HEK293 (cell line): Measurements from ENCODE around the gene CDH22.

Experiments used
- CTCF ChIA-PET: fragments of 350-600 bp; formaldehyde crosslinking; extraction: SDS; loops from one replicate; lab custom pipeline; 2021; ENCODE audit warnings: antibody characterized with exemption; lab: Yijun Ruan, JAX
- POLR2A ChIA-PET: fragments of 300-600 bp; formaldehyde crosslinking; extraction: SDS; loops from one replicate; lab custom pipeline; 2020; ENCODE audit warnings: antibody characterized with exemption, inconsistent platforms; lab: Yijun Ruan, JAX
- H3K27ac ChIP-seq: fragments of 200-500 bp; sonication (Bioruptor generic); 2 replicates; pipeline ENCODE4 v1.5.1; 2014; ENCODE audit warnings: low read depth, low read length, control low read depth, inconsistent platforms; ENCODE audit errors: extremely low read depth
- H3K36me3 ChIP-seq, 2 experiments: fragments of 200-500 bp in 1 of 2; sonication (Bioruptor generic) in 1 of 2; 1 replicate in 1 of 2; 2 replicates in 1 of 2; pipeline ENCODE4 v1.5.1; 2014 to 2017; ENCODE audit warnings: inconsistent platforms in 2 of 2, low read length in 2 of 2; ENCODE audit not compliant: control insufficient read depth in 2 of 2, insufficient read depth in 1 of 2
- H3K4me1 ChIP-seq: fragments of 200-500 bp; sonication (Bioruptor generic); 2 replicates; pipeline ENCODE4 v1.5.1; 2014; ENCODE audit warnings: mild to moderate bottlenecking, low read length, inconsistent platforms; ENCODE audit not compliant: control insufficient read depth, insufficient read depth
- H3K4me3 ChIP-seq: 2 replicates; pipeline ENCODE4 v1.5.1; 2011; ENCODE audit warnings: low read depth, mild to moderate bottlenecking, control low read depth, low read length, moderate library complexity
- H3K9me3 ChIP-seq: fragments of 200-500 bp; sonication (Bioruptor generic); 2 replicates; pipeline ENCODE4 v1.5.1; 2014; ENCODE audit warnings: low read depth, low read length, inconsistent platforms; ENCODE audit not compliant: control insufficient read depth, insufficient read depth
- GLIS2 ChIP-seq: fragments of 450-650 bp; formaldehyde crosslinking; IDR thresholded peaks from 2 replicates; pipeline ENCODE4 v1.5.1; 2016; ENCODE audit warnings: missing biosample characterization, missing genetic modification characterization
- HOXC10 ChIP-seq: sonication (generic); formaldehyde crosslinking; IDR thresholded peaks from 2 replicates; pipeline ENCODE4 v1.8.1; 2023; ENCODE audit warnings: mild to moderate bottlenecking, missing genetic modification reagents
- OVOL3 ChIP-seq: fragments of 450-650 bp; formaldehyde crosslinking; IDR thresholded peaks from 2 replicates; pipeline ENCODE4 v1.5.1; 2016; ENCODE audit warnings: missing biosample characterization, missing genetic modification characterization
- YY1 ChIP-seq: fragments of 450-650 bp; formaldehyde crosslinking; IDR thresholded peaks from 2 replicates; pipeline ENCODE4 v1.5.1; 2018; ENCODE audit warnings: missing biosample characterization, missing genetic modification characterization
- ZFHX2 ChIP-seq: fragments of 450-650 bp; formaldehyde crosslinking; conservative IDR thresholded peaks from 2 replicates; pipeline ENCODE4 v1.5.1; 2016; ENCODE audit warnings: missing biosample characterization, missing genetic modification characterization
- ZNF169 ChIP-seq: fragments of 450-650 bp; formaldehyde crosslinking; IDR thresholded peaks from 2 replicates; pipeline ENCODE4 v1.5.1; 2016; ENCODE audit warnings: missing biosample characterization, missing genetic modification characterization
- ZNF19 ChIP-seq: fragments of 450-650 bp; formaldehyde crosslinking; IDR thresholded peaks from 2 replicates; pipeline ENCODE4; 2016; ENCODE audit warnings: missing biosample characterization, missing genetic modification characterization, low read depth
- ZNF24 ChIP-seq: fragments of 450-650 bp; formaldehyde crosslinking; IDR thresholded peaks from 2 replicates; pipeline ENCODE4 v1.5.1; 2016; ENCODE audit warnings: missing biosample characterization, missing genetic modification characterization
- ZNF335 ChIP-seq: fragments of 450-650 bp; formaldehyde crosslinking; conservative IDR thresholded peaks from 2 replicates; pipeline ENCODE4 v1.5.1; 2016; ENCODE audit warnings: missing biosample characterization, missing genetic modification characterization
- ZNF423 ChIP-seq: fragments of 450-650 bp; formaldehyde crosslinking; IDR thresholded peaks from 2 replicates; pipeline ENCODE4 v1.5.1; 2016; ENCODE audit warnings: missing biosample characterization, missing genetic modification characterization
- ZNF426 ChIP-seq: fragments of 450-650 bp; formaldehyde crosslinking; IDR thresholded peaks from 2 replicates; pipeline ENCODE4 v1.5.1; 2017; ENCODE audit warnings: missing biosample characterization, missing genetic modification characterization, mild to moderate bottlenecking, inconsistent platforms, moderate library complexity
- ZNF571 ChIP-seq: fragments of 450-650 bp; formaldehyde crosslinking; IDR thresholded peaks from 2 replicates; pipeline ENCODE4 v1.5.0; 2017; ENCODE audit warnings: missing biosample characterization, missing genetic modification characterization
- ZNF600 ChIP-seq: fragments of 450-650 bp; formaldehyde crosslinking; IDR thresholded peaks from 2 replicates; pipeline ENCODE4 v1.5.1; 2016; ENCODE audit warnings: missing biosample characterization, missing genetic modification characterization
- ZNF670 ChIP-seq: fragments of 450-650 bp; formaldehyde crosslinking; IDR thresholded peaks from 2 replicates; pipeline ENCODE4 v1.5.1; 2016; ENCODE audit warnings: missing biosample characterization, missing genetic modification characterization, low read depth
- ZNF747 ChIP-seq: fragments of 450-650 bp; formaldehyde crosslinking; IDR thresholded peaks from 2 replicates; pipeline ENCODE4 v1.5.1; 2016; ENCODE audit warnings: missing biosample characterization, missing genetic modification characterization
- ZNF768 ChIP-seq: fragments of 450-650 bp; formaldehyde crosslinking; IDR thresholded peaks from 2 replicates; pipeline ENCODE4 v1.5.1; 2018; ENCODE audit warnings: missing biosample characterization, mild to moderate bottlenecking, missing genetic modification characterization
- ZNF830 ChIP-seq: fragments of 450-650 bp; IDR thresholded peaks from 2 replicates; pipeline ENCODE4 v1.5.0; 2018; ENCODE audit warnings: missing biosample characterization, missing genetic modification characterization, low read depth, mild to moderate bottlenecking, moderate library complexity
- ZNF843 ChIP-seq: fragments of 450-650 bp; formaldehyde crosslinking; IDR thresholded peaks from 2 replicates; pipeline ENCODE4 v1.5.1; 2016; ENCODE audit warnings: missing biosample characterization, missing genetic modification characterization
- TF ChIP-seq, protein P1 (sequence below): fragments of 450-650 bp; formaldehyde crosslinking; IDR thresholded peaks from 2 replicates; pipeline ENCODE4 v1.5.1; 2016; ENCODE audit warnings: missing biosample characterization, missing genetic modification characterization
- TF ChIP-seq, protein P2 (sequence below): fragments of 450-650 bp; formaldehyde crosslinking; IDR thresholded peaks from 2 replicates; pipeline ENCODE4 v1.5.1; 2017; ENCODE audit warnings: missing biosample characterization, mild to moderate bottlenecking, missing genetic modification characterization, moderate library complexity
- TF ChIP-seq, protein P3 (sequence below): fragments of 450-650 bp; formaldehyde crosslinking; IDR thresholded peaks from 2 replicates; pipeline ENCODE4 v1.5.1; 2016; ENCODE audit warnings: missing biosample characterization, missing genetic modification characterization
- TF ChIP-seq, protein P4 (sequence below): fragments of 450-650 bp; formaldehyde crosslinking; IDR thresholded peaks from 2 replicates; pipeline ENCODE4 v1.5.1; 2016; ENCODE audit warnings: missing biosample characterization, missing genetic modification characterization, borderline replicate concordance
- TF ChIP-seq, protein P5 (sequence below): fragments of 450-650 bp; formaldehyde crosslinking; IDR thresholded peaks from 2 replicates; pipeline ENCODE4 v1.5.1; 2016; ENCODE audit warnings: missing biosample characterization, missing genetic modification characterization
- TF ChIP-seq, protein P6 (sequence below): fragments of 450-650 bp; formaldehyde crosslinking; IDR thresholded peaks from 2 replicates; pipeline ENCODE4 v1.5.1; 2017; ENCODE audit warnings: missing biosample characterization, missing genetic modification characterization

Gene CDH22

DNA sequence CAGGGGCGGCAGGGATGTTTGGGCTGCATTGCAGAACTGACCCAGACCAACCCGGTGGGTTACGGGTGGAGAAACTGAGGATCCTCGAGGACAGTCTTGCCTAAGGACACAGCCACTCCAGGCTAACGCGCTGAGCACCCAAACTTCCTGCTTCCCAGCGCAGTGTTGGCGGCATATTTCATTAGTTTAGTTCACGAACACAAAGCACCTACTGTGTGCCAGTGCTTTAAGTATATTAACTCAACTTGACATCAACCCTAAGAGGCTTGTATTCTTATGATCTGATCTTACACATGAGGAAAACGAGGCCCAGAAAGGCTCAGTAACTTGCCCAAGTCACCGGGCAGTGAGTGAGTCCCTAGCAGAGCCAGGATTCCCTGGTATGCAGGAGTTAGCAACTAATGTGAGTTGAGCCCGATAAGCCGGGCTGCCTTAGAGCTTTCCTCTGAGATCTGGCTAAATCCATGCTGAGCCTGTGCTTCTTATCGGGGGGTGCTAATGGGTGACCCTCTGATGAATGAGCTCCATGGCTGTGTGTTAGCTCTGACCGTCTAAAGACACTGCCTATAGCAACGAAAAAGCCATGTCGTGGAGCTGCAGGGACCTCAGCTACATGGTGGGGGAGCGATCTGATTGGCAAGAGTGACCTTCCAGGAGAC lies 97.5 kb downstream of the CDH22 start:
- no peaks in the 10 kb centered on the region for H3K36me3 ChIP-seq
- POLR2A ChIA-PET: no interaction called here
- CTCF ChIA-PET: interaction anchor here (0.6 to 2.0 kb wide), 4 partner anchors 11 to 101 kb away, joined by 3 to 7 read pairs (median 3); no protein-coding TSS in a partner anchor

DNA sequence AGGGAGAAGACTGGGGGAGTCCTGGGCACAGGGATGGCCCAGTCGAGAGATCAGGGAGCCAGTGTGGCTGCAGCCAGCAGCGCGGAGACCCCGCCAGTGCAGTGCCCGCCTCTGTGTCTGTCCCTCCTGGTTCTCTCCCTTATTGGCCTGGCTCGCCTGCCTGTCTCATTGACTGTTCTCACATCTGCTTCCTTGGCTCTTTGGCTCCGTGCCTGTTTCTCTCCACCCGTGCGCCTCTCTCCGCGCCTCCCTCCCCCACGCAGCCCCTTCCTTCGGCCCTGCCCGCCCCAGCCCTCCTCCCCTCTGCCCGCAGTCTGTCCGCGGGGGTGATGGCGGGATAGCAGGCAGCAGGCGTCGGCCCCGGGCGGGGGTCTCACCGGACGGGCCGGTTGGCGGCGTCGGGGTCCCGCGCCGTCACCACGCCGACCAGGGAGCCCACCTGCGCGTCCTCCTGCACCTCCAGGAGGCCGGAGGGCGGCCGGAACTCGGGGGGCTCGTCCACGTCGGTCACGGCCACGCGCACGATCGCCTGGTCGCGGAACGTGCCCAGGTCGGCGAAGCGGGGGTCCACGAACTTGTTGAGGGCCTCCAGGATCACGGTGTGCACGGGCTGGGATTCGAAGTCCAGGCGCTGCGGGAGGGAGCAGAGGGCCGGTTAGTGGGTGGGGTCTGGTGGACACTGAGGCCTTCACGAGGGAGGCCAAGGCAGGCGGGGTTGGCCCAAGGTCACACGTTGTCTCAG lies 98.2 kb downstream of the CDH22 start:
- no peak overlapping the region for H3K27ac ChIP-seq

More for the DNA sequence above, 97.5 kb downstream of the CDH22 start:
- TF ChIP-seq ZNF768 (tag by site-specific recombination) (no peak), ZNF19 (tag by site-specific recombination) (no peak), ZNF423 (no peak), ZNF600 (tag by site-specific recombination) (no peak), OVOL3 (tag by site-specific recombination) (no peak), ZNF843 (tag by site-specific recombination) (no peak), ZNF670 (tag by site-specific recombination) (no peak), ZNF571 (tag by site-specific recombination) (no peak), ZNF830 (tag by site-specific recombination) (no peak), ZNF426 (tag by site-specific recombination) (no peak), ZNF24 (no peak), ZNF747 (no peak), ZFHX2 (no peak)
- TF ChIP-seq, protein P1, sequence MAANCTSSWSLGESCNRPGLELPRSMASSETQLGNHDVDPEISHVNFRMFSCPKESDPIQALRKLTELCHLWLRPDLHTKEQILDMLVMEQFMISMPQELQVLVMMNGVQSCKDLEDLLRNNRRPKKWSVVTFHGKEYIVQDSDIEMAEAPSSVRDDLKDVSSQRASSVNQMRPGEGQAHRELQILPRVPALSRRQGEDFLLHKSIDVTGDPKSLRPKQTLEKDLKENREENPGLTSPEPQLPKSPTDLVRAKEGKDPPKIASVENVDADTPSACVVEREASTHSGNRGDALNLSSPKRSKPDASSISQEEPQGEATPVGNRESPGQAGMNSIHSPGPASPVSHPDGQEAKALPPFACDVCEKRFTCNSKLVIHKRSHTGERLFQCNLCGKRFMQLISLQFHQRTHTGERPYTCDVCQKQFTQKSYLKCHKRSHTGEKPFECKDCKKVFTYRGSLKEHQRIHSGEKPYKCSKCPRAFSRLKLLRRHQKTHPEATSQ (tag by site-specific recombination): no peak
- TF ChIP-seq, protein P2, sequence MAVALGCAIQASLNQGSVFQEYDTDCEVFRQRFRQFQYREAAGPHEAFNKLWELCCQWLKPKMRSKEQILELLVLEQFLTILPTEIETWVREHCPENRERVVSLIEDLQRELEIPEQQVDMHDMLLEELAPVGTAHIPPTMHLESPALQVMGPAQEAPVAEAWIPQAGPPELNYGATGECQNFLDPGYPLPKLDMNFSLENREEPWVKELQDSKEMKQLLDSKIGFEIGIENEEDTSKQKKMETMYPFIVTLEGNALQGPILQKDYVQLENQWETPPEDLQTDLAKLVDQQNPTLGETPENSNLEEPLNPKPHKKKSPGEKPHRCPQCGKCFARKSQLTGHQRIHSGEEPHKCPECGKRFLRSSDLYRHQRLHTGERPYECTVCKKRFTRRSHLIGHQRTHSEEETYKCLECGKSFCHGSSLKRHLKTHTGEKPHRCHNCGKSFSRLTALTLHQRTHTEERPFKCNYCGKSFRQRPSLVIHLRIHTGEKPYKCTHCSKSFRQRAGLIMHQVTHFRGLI (tag by site-specific recombination): no peak
- TF ChIP-seq, protein P3, sequence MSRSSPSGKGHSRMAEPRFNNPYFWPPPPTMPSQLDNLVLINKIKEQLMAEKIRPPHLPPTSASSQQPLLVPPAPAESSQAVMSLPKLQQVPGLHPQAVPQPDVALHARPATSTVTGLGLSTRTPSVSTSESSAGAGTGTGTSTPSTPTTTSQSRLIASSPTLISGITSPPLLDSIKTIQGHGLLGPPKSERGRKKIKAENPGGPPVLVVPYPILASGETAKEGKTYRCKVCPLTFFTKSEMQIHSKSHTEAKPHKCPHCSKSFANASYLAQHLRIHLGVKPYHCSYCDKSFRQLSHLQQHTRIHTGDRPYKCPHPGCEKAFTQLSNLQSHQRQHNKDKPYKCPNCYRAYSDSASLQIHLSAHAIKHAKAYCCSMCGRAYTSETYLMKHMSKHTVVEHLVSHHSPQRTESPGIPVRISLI (tag by site-specific recombination): no peak
- TF ChIP-seq, protein P4, sequence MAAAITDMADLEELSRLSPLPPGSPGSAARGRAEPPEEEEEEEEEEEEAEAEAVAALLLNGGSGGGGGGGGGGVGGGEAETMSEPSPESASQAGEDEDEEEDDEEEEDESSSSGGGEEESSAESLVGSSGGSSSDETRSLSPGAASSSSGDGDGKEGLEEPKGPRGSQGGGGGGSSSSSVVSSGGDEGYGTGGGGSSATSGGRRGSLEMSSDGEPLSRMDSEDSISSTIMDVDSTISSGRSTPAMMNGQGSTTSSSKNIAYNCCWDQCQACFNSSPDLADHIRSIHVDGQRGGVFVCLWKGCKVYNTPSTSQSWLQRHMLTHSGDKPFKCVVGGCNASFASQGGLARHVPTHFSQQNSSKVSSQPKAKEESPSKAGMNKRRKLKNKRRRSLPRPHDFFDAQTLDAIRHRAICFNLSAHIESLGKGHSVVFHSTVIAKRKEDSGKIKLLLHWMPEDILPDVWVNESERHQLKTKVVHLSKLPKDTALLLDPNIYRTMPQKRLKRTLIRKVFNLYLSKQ (tag by site-specific recombination): no peak
- TF ChIP-seq, protein P5, sequence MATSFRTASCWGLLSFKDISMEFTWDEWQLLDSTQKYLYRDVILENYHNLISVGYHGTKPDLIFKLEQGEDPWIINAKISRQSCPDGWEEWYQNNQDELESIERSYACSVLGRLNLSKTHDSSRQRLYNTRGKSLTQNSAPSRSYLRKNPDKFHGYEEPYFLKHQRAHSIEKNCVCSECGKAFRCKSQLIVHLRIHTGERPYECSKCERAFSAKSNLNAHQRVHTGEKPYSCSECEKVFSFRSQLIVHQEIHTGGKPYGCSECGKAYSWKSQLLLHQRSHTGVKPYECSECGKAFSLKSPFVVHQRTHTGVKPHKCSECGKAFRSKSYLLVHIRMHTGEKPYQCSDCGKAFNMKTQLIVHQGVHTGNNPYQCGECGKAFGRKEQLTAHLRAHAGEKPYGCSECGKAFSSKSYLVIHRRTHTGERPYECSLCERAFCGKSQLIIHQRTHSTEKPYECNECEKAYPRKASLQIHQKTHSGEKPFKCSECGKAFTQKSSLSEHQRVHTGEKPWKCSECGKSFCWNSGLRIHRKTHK (tag by site-specific recombination): no peak
- H3K4me3 ChIP-seq: no peak overlapping the region
- H3K4me1 ChIP-seq: no peaks in the 10 kb centered on the region; the same call in 1 of the 2 replicates
- no peak overlapping the region for H3K27ac ChIP-seq
- H3K9me3 ChIP-seq: no peaks in the 10 kb centered on the region

More for the DNA sequence above, 98.2 kb downstream of the CDH22 start:
- no peak overlapping the region for H3K4me3 ChIP-seq
- ChIA-PET POLR2A (no interaction called here), CTCF (no interaction called here)
- H3K36me3 ChIP-seq: no peaks in the 10 kb centered on the region
- no peaks in the 10 kb centered on the region; the same call in 1 of the 2 replicates for H3K4me1 ChIP-seq
- H3K9me3 ChIP-seq: no peaks in the 10 kb centered on the region
- TF ChIP-seq GLIS2: no peak
- no peak for TF ChIP-seq YY1 (tag by site-specific recombination)
- TF ChIP-seq, protein P6, sequence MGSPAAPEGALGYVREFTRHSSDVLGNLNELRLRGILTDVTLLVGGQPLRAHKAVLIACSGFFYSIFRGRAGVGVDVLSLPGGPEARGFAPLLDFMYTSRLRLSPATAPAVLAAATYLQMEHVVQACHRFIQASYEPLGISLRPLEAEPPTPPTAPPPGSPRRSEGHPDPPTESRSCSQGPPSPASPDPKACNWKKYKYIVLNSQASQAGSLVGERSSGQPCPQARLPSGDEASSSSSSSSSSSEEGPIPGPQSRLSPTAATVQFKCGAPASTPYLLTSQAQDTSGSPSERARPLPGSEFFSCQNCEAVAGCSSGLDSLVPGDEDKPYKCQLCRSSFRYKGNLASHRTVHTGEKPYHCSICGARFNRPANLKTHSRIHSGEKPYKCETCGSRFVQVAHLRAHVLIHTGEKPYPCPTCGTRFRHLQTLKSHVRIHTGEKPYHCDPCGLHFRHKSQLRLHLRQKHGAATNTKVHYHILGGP (tag by site-specific recombination): no peak
- no peak for TF ChIP-seq ZNF335
- TF ChIP-seq HOXC10: no peak
- no peak for TF ChIP-seq ZNF169 (tag by site-specific recombination)
